ENCODE measurements around the gene TLE1.
"Not testable (repeated sequence)": the region's sequence is repeated elsewhere in the genome, so short reads cannot be mapped to it uniquely, and the experiment has no call there.

TLE1 gene

DNA sequence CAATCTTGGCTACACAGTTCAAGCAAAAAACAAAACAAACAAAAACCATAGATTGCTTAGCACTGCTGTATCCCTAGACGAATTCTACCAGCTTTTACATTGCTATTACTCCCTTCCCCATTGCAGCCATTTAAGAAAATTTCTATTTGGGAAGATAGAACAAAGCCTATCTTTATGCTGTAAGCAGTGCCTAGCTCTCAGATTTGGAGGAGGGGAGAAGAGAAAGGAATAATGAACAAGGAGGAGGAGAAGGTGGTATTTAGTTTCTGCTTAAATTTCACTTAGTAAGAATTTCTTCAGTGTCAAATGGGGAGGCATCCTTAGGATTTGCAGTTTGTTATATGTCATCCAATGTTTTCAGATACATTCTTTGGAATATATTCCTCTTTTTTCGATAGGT, 16.2 kb upstream of the TLE1 start:
- H3K27me3 ChIP-seq (ENCODE audit: insufficient read depth, low read depth, severe bottlenecking), result no peaks in the 10 kb centered on the region
- H3K4me3 ChIP-seq (ENCODE audit: low read depth, low read length), result no peak overlapping the region
- no peaks in the 10 kb centered on the region for H3K36me3 ChIP-seq
- TF ChIP-seq, protein P1, sequence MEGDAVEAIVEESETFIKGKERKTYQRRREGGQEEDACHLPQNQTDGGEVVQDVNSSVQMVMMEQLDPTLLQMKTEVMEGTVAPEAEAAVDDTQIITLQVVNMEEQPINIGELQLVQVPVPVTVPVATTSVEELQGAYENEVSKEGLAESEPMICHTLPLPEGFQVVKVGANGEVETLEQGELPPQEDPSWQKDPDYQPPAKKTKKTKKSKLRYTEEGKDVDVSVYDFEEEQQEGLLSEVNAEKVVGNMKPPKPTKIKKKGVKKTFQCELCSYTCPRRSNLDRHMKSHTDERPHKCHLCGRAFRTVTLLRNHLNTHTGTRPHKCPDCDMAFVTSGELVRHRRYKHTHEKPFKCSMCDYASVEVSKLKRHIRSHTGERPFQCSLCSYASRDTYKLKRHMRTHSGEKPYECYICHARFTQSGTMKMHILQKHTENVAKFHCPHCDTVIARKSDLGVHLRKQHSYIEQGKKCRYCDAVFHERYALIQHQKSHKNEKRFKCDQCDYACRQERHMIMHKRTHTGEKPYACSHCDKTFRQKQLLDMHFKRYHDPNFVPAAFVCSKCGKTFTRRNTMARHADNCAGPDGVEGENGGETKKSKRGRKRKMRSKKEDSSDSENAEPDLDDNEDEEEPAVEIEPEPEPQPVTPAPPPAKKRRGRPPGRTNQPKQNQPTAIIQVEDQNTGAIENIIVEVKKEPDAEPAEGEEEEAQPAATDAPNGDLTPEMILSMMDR (IDR thresholded peaks at IDR 0.05; ENCODE audit: low read depth, low read length), result no peak
- no peak for DNase-seq
- H3K9me3 ChIP-seq (ENCODE audit: severe bottlenecking), result no peaks in the 10 kb centered on the region
- no peak overlapping the region for H3K27ac ChIP-seq

DNA sequence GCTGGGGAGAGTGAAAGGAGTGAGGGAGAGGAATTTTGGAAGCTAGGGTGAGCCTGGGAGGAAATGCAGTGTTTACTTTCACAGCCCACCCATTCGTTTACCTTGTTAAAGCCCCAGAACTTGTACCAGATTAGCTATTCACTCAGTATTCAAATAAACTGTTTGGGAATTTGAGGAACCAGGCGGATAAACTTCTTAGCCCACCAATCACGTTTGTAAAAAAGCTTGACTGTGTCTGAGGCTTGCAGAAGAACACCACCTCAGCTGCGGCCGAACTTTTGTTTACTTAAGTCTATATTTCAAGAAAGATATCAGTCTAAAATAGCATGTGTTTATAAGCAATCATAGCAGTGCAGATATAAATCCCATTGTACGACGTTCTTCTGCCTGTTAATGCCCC, 5.2 kb upstream of the TLE1 start:
- TF ChIP-seq, protein P1 (IDR thresholded peaks at IDR 0.05; ENCODE audit: low read depth, low read length), result no peak
- no peaks in the 10 kb centered on the region for H3K9me3 ChIP-seq (ENCODE audit: severe bottlenecking)
- no peak overlapping the region for H3K27ac ChIP-seq
- DNase-seq, result no peak
- H3K27me3 ChIP-seq (ENCODE audit: insufficient read depth, low read depth, severe bottlenecking), result no peaks in the 10 kb centered on the region
- no peaks in the 10 kb centered on the region for H3K36me3 ChIP-seq
- H3K4me3 ChIP-seq (ENCODE audit: low read depth, low read length), result no peak overlapping the region

DNA sequence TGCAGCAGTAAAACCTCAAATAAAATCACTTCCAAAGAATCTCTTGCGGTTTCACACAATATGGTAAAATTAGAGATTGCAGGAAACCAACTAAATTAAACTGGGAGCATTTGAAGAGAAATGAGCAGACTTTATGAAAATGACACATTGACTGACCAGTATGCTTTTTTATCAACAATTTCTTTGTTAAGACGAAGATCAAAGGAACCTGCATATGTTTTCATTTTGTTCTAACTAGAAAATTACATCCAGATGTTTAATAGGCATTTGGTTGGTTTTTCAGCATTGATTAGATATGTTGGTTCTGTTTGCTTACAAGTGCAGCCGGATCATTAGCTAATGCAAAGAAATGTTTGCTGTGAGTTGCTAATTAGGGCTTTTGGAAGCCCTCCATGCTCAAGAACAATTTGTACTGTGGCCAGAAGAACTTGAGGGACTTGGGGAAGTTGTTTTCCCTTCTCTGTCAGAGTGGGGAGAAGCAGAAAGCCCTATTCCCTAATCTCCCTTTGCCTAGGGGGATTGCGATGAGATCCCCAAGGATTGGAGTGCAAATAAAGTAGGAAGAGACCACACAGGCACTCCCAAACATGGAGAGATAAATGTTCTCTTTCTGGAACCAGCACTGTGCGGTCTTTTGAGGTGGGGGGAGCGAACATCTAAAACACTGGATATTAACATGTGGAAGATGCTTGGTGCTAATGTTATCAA, 4.5 kb upstream of the TLE1 start:
- Histone ChIP-seq H3K27me3 (ENCODE audit: insufficient read depth, low read depth, severe bottlenecking) (no peaks in the 10 kb centered on the region), H3K36me3 (no peaks in the 10 kb centered on the region), H3K27ac (no peak overlapping the region), H3K9me3 (ENCODE audit: severe bottlenecking) (no peaks in the 10 kb centered on the region), H3K4me3 (ENCODE audit: low read depth, low read length) (no peak overlapping the region)
- TF ChIP-seq, protein P1 (IDR thresholded peaks at IDR 0.05; ENCODE audit: low read depth, low read length), result no peak
- DNase-seq, result no peak

DNA sequence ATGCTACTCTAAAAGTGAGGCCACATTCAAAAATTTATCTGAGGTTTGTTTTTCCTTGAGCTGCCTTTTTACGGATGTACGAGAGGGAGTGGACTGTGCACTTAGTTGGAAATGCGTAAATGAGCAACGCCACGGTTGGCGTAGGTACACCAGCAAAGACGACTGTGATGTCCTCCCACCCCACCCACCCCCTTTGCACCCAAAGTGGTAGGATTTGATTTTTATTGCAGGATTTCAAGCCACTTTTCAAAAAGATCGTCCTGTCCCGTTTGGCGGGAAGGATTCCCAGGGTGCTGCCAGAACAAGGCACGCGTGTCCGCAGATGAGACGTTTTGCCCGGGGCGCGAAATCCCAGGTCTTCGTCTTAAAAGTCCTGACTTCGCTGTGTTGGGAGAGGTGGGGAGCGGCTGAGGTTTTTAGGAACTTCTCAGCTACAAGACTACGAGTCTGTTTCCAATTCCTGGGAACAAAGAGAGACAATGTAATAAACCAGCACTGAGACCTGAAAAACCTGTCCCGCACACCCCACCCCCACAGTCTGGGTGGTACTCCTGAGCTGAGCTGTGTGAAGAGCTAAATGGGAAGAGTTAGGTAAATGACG, 1.0 kb upstream of the TLE1 start:
- Histone ChIP-seq H3K27ac (peak overlapping the region; percentile 78), H3K4me3 (ENCODE audit: low read depth, low read length) (peak overlapping the region; percentile 76), H3K27me3 (ENCODE audit: insufficient read depth, low read depth, severe bottlenecking) (no peaks in the 10 kb centered on the region), H3K9me3 (ENCODE audit: severe bottlenecking) (no peaks in the 10 kb centered on the region), H3K36me3 (peaks cover 27% of the 10 kb centered on the region)
- TF ChIP-seq, protein P1 (IDR thresholded peaks at IDR 0.05; ENCODE audit: low read depth, low read length), result no peak
- DNase-seq, result peak; percentile 55

DNA sequence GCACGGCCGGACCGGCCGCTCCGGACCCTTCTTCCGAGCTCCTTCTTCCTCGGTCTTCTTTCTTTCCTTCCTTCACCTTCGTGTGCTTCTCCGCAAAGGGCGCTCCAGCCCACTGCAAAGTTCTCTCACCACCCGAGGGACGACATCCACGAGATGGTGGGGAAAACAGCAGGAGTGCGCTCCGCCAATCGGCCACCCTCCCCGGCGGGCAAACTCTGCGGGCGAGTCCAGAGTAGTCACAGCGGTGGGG, 329 bp downstream of the TLE1 start:
- H3K9me3 ChIP-seq (ENCODE audit: severe bottlenecking); DNase-seq; H3K27me3 ChIP-seq (ENCODE audit: insufficient read depth, low read depth, severe bottlenecking): not testable (repeated sequence)
- Histone ChIP-seq H3K4me3 (ENCODE audit: low read depth, low read length) (peak overlapping the region; percentile 86), H3K36me3 (peaks cover 39% of the 10 kb centered on the region), H3K27ac (peak overlapping the region; percentile 83)

DNA sequence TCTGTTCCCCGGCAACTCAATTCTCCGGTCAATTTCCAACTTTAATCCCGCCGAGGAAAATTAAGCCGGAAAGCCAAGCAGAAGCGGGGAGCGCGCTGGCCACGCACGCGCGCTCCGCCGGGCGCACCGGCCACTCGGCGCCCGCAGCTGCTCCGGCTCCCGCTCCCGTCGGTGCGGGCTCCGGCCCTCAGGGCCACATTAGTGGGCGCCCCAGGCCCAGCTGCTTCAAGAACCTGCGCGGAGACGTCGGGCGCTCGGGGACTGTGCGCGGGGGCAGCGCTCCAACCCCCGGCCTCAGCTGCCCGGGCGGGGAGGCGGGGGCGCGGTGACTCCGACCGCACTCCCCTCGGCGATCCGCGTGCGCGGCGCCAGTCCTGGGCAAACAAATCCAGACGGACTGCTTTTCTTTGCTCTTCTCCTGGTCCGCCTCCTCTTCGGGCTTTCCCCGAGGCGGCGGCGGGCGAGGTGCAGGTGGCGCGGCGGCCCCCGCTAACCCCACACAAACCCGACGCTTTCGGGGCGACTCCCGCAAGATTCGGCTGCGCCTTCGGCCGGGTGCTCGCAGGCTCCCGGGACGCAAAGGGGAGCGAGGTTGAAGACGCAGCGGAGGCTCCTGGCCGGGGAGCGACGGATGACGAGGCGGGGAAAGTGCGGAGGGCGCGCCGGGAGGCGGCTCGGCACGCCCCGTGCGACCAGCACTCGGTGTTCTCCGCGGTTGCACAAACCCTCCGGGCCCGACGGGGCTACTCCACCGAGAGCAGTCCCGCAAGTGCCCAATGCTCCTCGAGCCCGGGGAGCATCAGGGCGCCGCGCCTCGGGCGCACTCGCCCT, 870 bp downstream of the TLE1 start:
- peak overlapping the region; percentile 83 for H3K27ac ChIP-seq
- H3K4me3 ChIP-seq (ENCODE audit: low read depth, low read length), result peak overlapping the region; percentile 86
- peaks cover 43% of the 10 kb centered on the region for H3K36me3 ChIP-seq
- peak; percentile 29 for DNase-seq
- H3K27me3 ChIP-seq (ENCODE audit: insufficient read depth, low read depth, severe bottlenecking); H3K9me3 ChIP-seq (ENCODE audit: severe bottlenecking): not testable (repeated sequence)

All from WERI-Rb-1 (cell line).